Endothelial cell (in vitro differentiated cells): ENCODE results near the gene ZFP36L2. TPM values are rescaled to one million over a fixed set of nuclear protein-coding genes. Genes with fewer than 3 reads are reported as not detected.

ENCODE experiments used
- DNase-seq: peaks from one replicate; pipeline ENCODE4 v3.0.0; 2021; ENCODE audit warnings: low spot score
- H3K27ac Mint-ChIP-seq: one replicate; pipeline ENCODE4 v1.8.0; 2021; ENCODE audit warnings: mixed read lengths, inconsistent platforms; ENCODE audit not compliant: unreplicated experiment
- H3K27me3 Mint-ChIP-seq: one replicate; pipeline ENCODE4 v1.8.0; 2021; ENCODE audit warnings: mild to moderate bottlenecking, moderate library complexity, mixed read lengths, inconsistent platforms; ENCODE audit not compliant: unreplicated experiment
- H3K36me3 Mint-ChIP-seq: one replicate; pipeline ENCODE4 v1.8.0; 2021; ENCODE audit warnings: mild to moderate bottlenecking, low read depth, mixed read lengths, inconsistent platforms; ENCODE audit not compliant: unreplicated experiment
- H3K4me1 Mint-ChIP-seq: one replicate; pipeline ENCODE4 v1.8.0; 2021; ENCODE audit warnings: mild to moderate bottlenecking, mixed read lengths, inconsistent platforms; ENCODE audit not compliant: unreplicated experiment
- H3K4me3 Mint-ChIP-seq: one replicate; pipeline ENCODE4 v1.8.0; 2021; ENCODE audit warnings: mild to moderate bottlenecking, mixed read lengths, inconsistent platforms; ENCODE audit not compliant: unreplicated experiment
- H3K9me3 Mint-ChIP-seq: one replicate; pipeline ENCODE4 v1.8.0; 2021; ENCODE audit warnings: mixed read lengths, inconsistent platforms; ENCODE audit not compliant: unreplicated experiment
- total RNA-seq: library from RNA; stranded (reverse); fragmentation: NEBNext Ultra II Directional; extraction: Animal tissue kit (Norgen Biotek cat#: 25700); gene quantifications from one replicate; pipeline ENCODE4 v1.2.1, GENCODE V29; 2021; ENCODE audit not compliant: unreplicated experiment
- TF ChIP-seq, protein P1 (sequence below): fragments of 200-600 bp; sonication (generic); IDR thresholded peaks from one replicate; pipeline ENCODE4 v1.5.0; 2021; ENCODE audit warnings: antibody characterized with exemption; ENCODE audit not compliant: unreplicated experiment

ZFP36L2 gene
- total RNA-seq, 1 donor from 2014 or later = 72.1 TPM

DNA sequence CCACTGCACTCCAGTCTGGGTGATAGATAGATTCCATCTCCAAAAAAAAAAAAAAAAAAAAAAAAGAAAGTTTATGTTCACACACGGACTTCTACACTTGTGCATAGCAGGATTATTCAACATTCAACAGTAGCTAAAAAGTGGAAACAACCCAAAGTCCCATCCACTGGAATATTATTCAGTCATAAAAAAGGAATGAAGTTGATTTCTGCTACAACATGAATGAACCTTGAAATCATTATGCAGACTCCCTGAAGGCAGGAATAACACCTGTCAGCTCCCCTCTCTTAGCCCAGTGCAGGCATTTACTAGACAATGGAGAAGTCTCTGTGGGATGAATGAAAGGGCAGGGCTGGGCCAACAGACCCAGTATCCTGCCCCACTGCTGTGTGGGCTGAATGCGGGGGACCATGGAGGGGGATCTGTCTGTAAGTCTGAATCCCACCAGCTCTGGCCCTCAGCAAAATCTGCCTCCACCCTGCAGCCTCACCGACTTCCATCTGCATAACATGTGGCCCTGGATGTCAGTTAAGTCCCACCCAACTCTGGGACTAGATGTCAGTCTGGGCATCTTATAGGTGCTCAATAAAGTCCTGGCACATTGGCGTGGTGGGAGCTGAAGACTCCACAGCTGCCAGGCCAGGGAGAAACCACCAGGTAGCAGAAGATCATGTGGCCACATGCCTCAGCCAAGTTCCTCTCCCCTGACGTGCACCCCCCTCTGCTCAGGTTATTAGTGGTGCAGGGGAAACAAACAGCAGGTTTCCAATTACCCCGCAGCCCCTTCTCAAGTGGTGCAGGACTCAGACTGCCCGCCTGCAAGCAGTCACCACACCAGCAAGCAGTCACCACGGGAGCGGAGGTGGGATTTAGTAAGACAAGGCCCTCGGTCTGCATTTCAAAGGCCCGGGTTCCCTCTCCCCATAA, 8.9 kb downstream of the ZFP36L2 start:
- no peak overlapping the region for H3K4me3 Mint-ChIP-seq
- H3K36me3 Mint-ChIP-seq = peaks cover 3% of the 10 kb centered on the region
- H3K4me1 Mint-ChIP-seq = peaks cover 46% of the 10 kb centered on the region
- TF ChIP-seq, protein P1, sequence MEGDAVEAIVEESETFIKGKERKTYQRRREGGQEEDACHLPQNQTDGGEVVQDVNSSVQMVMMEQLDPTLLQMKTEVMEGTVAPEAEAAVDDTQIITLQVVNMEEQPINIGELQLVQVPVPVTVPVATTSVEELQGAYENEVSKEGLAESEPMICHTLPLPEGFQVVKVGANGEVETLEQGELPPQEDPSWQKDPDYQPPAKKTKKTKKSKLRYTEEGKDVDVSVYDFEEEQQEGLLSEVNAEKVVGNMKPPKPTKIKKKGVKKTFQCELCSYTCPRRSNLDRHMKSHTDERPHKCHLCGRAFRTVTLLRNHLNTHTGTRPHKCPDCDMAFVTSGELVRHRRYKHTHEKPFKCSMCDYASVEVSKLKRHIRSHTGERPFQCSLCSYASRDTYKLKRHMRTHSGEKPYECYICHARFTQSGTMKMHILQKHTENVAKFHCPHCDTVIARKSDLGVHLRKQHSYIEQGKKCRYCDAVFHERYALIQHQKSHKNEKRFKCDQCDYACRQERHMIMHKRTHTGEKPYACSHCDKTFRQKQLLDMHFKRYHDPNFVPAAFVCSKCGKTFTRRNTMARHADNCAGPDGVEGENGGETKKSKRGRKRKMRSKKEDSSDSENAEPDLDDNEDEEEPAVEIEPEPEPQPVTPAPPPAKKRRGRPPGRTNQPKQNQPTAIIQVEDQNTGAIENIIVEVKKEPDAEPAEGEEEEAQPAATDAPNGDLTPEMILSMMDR = no peak
- H3K27me3 Mint-ChIP-seq = peaks cover 10% of the 10 kb centered on the region
- no peak overlapping the region for H3K27ac Mint-ChIP-seq
- DNase-seq = no peak
- H3K9me3 Mint-ChIP-seq = no peaks in the 10 kb centered on the region

DNA sequence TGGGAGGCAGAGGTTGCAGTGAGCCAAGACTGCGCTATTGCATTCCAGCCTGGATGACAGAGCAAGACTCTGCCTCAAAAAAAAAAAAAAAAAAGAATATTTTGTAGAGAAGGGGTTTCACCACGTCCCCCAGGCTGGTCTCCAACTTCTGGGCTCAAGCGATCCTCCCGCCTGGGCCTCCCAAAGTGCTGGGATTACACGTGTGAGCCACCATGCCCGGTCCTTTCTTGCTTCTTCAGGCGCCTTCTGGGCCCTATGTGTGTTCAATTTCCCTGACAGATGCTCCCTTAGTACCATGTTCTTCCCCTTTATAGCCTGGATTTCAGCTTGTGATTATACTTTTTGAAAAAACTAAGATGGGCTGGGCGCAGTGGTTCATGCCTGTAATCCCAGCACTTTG, 9.8 kb downstream of the ZFP36L2 start:
- DNase-seq = no peak
- Mint-ChIP-seq H3K27me3 (peaks cover 6% of the 10 kb centered on the region), H3K36me3 (peaks cover 3% of the 10 kb centered on the region), H3K9me3 (no peaks in the 10 kb centered on the region), H3K4me3 (no peak overlapping the region), H3K4me1 (peaks cover 38% of the 10 kb centered on the region), H3K27ac (no peak overlapping the region)
- TF ChIP-seq, protein P1 = no peak

GRCh38 chr2:43215673-43216255, 10.6 kb downstream of the ZFP36L2 start:
- Mint-ChIP-seq H3K27ac (no peak overlapping the region), H3K4me3 (no peak overlapping the region), H3K27me3 (peaks cover 8% of the 10 kb centered on the region), H3K9me3 (no peaks in the 10 kb centered on the region), H3K36me3 (peaks cover 3% of the 10 kb centered on the region), H3K4me1 (peaks cover 29% of the 10 kb centered on the region)
- DNase-seq = no peak
- TF ChIP-seq, protein P1 = no peak

- Mint-ChIP-seq H3K27ac (no peak overlapping the region), H3K27me3 (peaks cover 8% of the 10 kb centered on the region), H3K9me3 (no peaks in the 10 kb centered on the region), H3K4me3 (no peak overlapping the region), H3K36me3 (peaks cover 3% of the 10 kb centered on the region), H3K4me1 (peaks cover 14% of the 10 kb centered on the region)
- DNase-seq = no peak
- TF ChIP-seq, protein P1 = no peak
Observed at GRCh38 chr2:43214253-43214652, 12.2 kb downstream of the ZFP36L2 start.

GRCh38 chr2:43212931-43213330, 13.5 kb downstream of the ZFP36L2 start:
- peak overlapping the region; percentile 30 for H3K27ac Mint-ChIP-seq
- peaks cover 4% of the 10 kb centered on the region for H3K27me3 Mint-ChIP-seq

More at GRCh38 chr2:43212931-43213330, 13.5 kb downstream of the ZFP36L2 start:
- DNase-seq = no peak
- TF ChIP-seq, protein P1 = no peak
- Mint-ChIP-seq H3K9me3 (no peaks in the 10 kb centered on the region), H3K4me3 (peak overlapping the region; percentile 21), H3K4me1 (peaks cover 6% of the 10 kb centered on the region), H3K36me3 (no peaks in the 10 kb centered on the region)
